ENCODE measurements around the gene TPSD1.

GRCh38 chr16:1283996-1284616 is 28.2 kb downstream of the TPSD1 start:
- TF ChIP-seq CTCF (IDR thresholded peaks at IDR 0.05; ENCODE audit: poor library complexity) (no peak), EZH2phosphoT487 (IDR thresholded peaks at IDR 0.05; ENCODE audit: low read depth, severe bottlenecking, unreplicated experiment) (no peak), EZH2 (IDR thresholded peaks at IDR 0.05; ENCODE audit: borderline replicate concordance) (no peak)
